ENCODE data around the gene TFAM. TPM values are rescaled to one million over a fixed set of nuclear protein-coding genes. Genes with fewer than 3 reads are reported as not detected.

The TFAM gene
- total RNA-seq, result 100 to 1,000 TPM in 1 of 2 donors, 10 to 100 TPM in 1; 49.0 to 102 TPM

DNA sequence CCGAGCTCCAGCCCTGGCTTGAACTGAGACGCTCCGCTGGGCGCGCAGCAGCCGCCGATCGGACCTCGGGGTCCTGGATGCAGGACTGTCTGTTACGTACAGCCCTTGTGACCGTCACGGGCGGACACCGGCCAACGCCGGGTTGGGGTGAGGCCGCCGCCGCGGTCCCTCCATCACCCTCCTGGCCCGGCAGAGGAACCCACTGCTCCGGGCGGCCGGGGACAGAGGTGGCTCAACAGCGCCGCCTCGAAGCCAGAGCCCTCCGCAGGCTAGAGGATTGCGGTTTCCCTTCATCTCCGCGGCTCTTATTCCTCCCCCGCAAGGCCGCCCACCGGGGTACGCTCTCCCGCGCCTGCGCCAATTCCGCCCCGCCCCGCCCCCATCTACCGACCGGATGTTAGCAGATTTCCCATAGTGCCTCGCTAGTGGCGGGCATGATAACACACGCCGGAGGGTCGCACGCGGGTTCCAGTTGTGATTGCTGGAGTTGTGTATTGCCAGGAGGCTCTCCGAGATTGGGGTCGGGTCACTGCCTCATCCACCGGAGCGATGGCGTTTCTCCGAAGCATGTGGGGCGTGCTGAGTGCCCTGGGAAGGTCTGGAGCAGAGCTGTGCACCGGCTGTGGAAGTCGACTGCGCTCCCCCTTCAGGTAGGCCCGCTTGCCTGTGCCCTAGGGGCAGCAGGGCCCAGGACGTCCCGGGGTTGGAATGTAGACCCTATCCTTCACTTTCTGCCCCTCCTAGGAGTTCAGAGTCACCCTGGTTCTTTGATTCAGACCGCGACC, at the start of gene TFAM:
Gene TFAM (plus strand): TSS at position 412 of the 785 bp plus-strand sequence. CDS start 138 bp downstream, at position 550.
- peaks cover 8% of the 10 kb centered on the region for H3K4me1 Mint-ChIP-seq
- peak within 1 kb of the TSS; percentile 92 for H3K4me3 Mint-ChIP-seq
- no peaks in the 10 kb centered on the region for H3K27me3 Mint-ChIP-seq
- peak; percentile 90 for ATAC-seq (replicated peaks)
- no peaks in the 10 kb centered on the region for H3K9me3 Mint-ChIP-seq
- peaks cover 45% of the 10 kb centered on the region for H3K36me3 Mint-ChIP-seq (ENCODE audit: low read depth)
- H3K27ac Mint-ChIP-seq, result peak within 1 kb of the TSS; percentile 96

DNA sequence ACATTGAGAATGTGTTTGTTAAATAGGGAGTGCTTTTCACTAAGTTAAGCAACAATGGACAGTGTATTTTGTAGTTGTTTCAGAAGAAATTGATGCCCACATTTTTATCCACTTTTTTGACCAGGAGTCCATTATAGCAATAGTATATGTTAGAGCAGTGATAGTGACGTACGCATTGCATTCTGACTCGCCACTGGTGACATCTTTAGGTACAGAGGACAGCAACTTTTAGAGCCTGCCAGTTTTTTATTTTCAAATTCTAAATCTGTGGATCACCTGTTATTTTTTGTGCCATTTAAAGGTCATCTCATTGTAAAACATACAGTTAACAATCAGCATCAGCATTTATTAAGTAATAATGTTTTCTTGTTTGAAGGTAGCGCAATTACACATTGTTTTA, 49.0 kb upstream of the TFAM start:
- Mint-ChIP-seq H3K36me3 (ENCODE audit: low read depth) (peaks cover 10% of the 10 kb centered on the region), H3K27me3 (peaks cover 5% of the 10 kb centered on the region), H3K27ac (peak overlapping the region; percentile 87), H3K4me3 (peak overlapping the region; percentile 91), H3K9me3 (no peaks in the 10 kb centered on the region), H3K4me1 (peaks cover 23% of the 10 kb centered on the region)
- no peak for ATAC-seq (replicated peaks)

GRCh38 chr10:58341422-58341821, 43.8 kb upstream of the TFAM start:
- ATAC-seq (replicated peaks), result no peak
- Mint-ChIP-seq H3K4me1 (peaks cover 24% of the 10 kb centered on the region), H3K9me3 (no peaks in the 10 kb centered on the region), H3K4me3 (no peak overlapping the region), H3K36me3 (ENCODE audit: low read depth) (peaks cover 30% of the 10 kb centered on the region), H3K27me3 (no peaks in the 10 kb centered on the region), H3K27ac (no peak overlapping the region)

GRCh38 chr10:58341947-58342346, 43.3 kb upstream of the TFAM start:
- Mint-ChIP-seq H3K27me3 (no peaks in the 10 kb centered on the region), H3K27ac (no peak overlapping the region), H3K36me3 (ENCODE audit: low read depth) (peaks cover 35% of the 10 kb centered on the region), H3K4me3 (no peak overlapping the region), H3K9me3 (no peaks in the 10 kb centered on the region), H3K4me1 (peaks cover 27% of the 10 kb centered on the region)
- ATAC-seq (replicated peaks), result no peak

DNA sequence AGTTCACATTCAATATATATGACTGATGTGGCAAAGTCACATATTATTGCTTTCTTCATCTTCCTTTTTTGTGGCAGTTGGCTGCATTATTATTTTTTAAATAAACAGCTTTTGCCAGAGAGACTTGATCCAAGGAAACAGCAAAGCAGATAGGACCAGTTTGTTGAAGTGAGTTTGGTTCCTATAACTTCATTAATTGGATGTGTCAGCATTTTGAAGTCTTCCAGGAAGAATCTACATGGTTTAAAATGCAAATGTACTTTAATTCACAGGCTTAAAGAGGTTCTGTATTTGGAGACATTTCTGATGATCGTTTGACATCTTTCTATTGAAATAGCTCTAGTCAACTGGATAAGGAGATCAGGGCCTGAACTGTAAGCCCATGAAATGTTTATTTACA, 37.2 kb upstream of the TFAM start:
- H3K9me3 Mint-ChIP-seq, result no peaks in the 10 kb centered on the region

DNA sequence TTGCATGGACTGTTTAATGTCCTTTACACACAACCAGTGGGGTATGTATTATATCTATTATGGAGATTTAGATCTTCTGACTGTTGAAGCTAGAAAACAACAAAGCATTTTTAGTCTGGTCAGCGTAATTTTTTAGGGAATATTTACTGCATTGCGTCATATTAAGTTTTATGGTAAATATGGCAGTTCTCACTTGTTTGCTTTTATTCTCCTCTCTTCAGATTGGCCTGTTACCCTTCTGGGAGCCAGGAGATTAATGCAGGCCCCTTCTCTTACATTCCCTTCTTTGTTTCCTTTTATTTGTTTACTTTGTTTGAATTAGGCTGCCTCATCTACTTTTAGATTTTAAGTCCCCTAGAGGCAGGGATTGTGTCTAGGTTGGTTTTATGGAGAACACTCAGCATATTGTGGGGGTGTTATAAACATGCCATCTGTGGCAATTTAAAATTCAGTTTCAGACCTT, 36.6 kb upstream of the TFAM start:
- no peak overlapping the region for H3K27ac Mint-ChIP-seq
- no peaks in the 10 kb centered on the region for H3K27me3 Mint-ChIP-seq
- no peaks in the 10 kb centered on the region for H3K9me3 Mint-ChIP-seq
- H3K4me3 Mint-ChIP-seq, result no peak overlapping the region
- H3K36me3 Mint-ChIP-seq (ENCODE audit: low read depth), result peaks cover 20% of the 10 kb centered on the region
- no peak for ATAC-seq (replicated peaks)
- H3K4me1 Mint-ChIP-seq, result peaks cover 25% of the 10 kb centered on the region

More for the DNA sequence above, 37.2 kb upstream of the TFAM start:
- Mint-ChIP-seq H3K4me3 (no peak overlapping the region), H3K27me3 (no peaks in the 10 kb centered on the region), H3K4me1 (peaks cover 25% of the 10 kb centered on the region), H3K27ac (no peak overlapping the region), H3K36me3 (ENCODE audit: low read depth) (peaks cover 26% of the 10 kb centered on the region)
- ATAC-seq (replicated peaks), result no peak

GRCh38 chr10:58350023-58350422, 35.2 kb upstream of the TFAM start:
- ATAC-seq (replicated peaks), result no peak
- H3K27ac Mint-ChIP-seq, result no peak overlapping the region

GRCh38 chr10:58350619-58351323, 34.4 kb upstream of the TFAM start:
- Mint-ChIP-seq H3K36me3 (ENCODE audit: low read depth) (peaks cover 15% of the 10 kb centered on the region), H3K27ac (no peak overlapping the region), H3K9me3 (no peaks in the 10 kb centered on the region), H3K4me1 (peaks cover 21% of the 10 kb centered on the region), H3K4me3 (no peak overlapping the region), H3K27me3 (no peaks in the 10 kb centered on the region)
- ATAC-seq (replicated peaks), result no peak

More at GRCh38 chr10:58350023-58350422, 35.2 kb upstream of the TFAM start:
- Mint-ChIP-seq H3K27me3 (no peaks in the 10 kb centered on the region), H3K4me1 (peaks cover 25% of the 10 kb centered on the region), H3K36me3 (ENCODE audit: low read depth) (peaks cover 20% of the 10 kb centered on the region), H3K9me3 (no peaks in the 10 kb centered on the region), H3K4me3 (no peak overlapping the region)

GRCh38 chr10:58351616-58352578, 33.3 kb upstream of the TFAM start:
- ATAC-seq (replicated peaks), result no peak
- Mint-ChIP-seq H3K27me3 (no peaks in the 10 kb centered on the region), H3K9me3 (no peaks in the 10 kb centered on the region), H3K27ac (no peak overlapping the region), H3K36me3 (ENCODE audit: low read depth) (peaks cover 6% of the 10 kb centered on the region), H3K4me1 (peaks cover 16% of the 10 kb centered on the region), H3K4me3 (no peak overlapping the region)

GRCh38 chr10:58352956-58353610, 32.1 kb upstream of the TFAM start:
- H3K27me3 Mint-ChIP-seq, result no peaks in the 10 kb centered on the region
- no peak for ATAC-seq (replicated peaks)
- no peak overlapping the region for H3K27ac Mint-ChIP-seq
- H3K4me3 Mint-ChIP-seq, result no peak overlapping the region
- no peaks in the 10 kb centered on the region for H3K9me3 Mint-ChIP-seq
- peaks cover 16% of the 10 kb centered on the region for H3K4me1 Mint-ChIP-seq
- peaks cover 6% of the 10 kb centered on the region for H3K36me3 Mint-ChIP-seq (ENCODE audit: low read depth)

DNA sequence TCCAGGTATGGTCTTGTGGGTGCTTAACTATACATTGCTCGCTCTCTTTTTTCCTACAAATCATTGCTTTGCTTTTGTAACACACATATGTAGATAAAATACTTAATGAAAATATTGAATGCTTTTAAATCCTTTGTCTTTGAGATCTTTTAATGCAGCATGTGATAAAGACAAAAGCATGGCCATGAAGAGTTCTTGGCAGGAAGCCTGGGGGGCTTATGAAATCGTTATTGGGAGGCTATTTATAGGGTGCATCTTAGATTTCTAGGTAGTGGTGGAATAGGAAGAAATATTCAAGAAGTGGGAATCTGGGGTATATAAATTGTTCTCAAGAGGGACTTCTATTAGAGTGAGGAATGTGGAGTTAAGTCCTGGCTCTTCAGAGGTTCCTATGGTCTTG, 28.5 kb upstream of the TFAM start:
- H3K27me3 Mint-ChIP-seq, result no peaks in the 10 kb centered on the region
- no peaks in the 10 kb centered on the region for H3K9me3 Mint-ChIP-seq
- no peak for ATAC-seq (replicated peaks)
- no peak overlapping the region for H3K27ac Mint-ChIP-seq
- no peak overlapping the region for H3K4me3 Mint-ChIP-seq
- peaks cover 9% of the 10 kb centered on the region for H3K36me3 Mint-ChIP-seq (ENCODE audit: low read depth)
- H3K4me1 Mint-ChIP-seq, result peaks cover 15% of the 10 kb centered on the region

GRCh38 chr10:58358314-58358933, 26.8 kb upstream of the TFAM start:
- Mint-ChIP-seq H3K4me3 (no peak overlapping the region), H3K4me1 (peaks cover 15% of the 10 kb centered on the region), H3K27ac (no peak overlapping the region), H3K9me3 (no peaks in the 10 kb centered on the region), H3K36me3 (ENCODE audit: low read depth) (peaks cover 19% of the 10 kb centered on the region), H3K27me3 (no peaks in the 10 kb centered on the region)
- no peak for ATAC-seq (replicated peaks)

DNA sequence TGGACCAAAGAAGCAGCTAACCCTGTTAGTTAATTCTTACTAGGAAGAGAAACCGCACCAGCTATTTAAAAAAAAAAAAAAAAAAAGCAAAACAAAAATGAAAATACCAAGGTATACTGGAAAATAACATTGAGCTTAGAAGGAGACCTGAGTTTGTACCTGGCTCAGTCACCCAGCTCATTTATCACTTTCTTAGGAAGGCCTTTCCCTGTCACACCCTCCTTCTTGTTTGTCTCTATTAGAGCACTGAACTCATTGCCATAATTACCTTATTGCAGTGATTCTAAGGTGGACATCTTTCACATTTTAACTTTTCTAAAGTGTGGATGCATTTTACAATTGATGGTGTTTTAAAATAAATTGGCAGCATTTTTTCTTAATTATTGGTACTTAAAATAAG, 26.3 kb upstream of the TFAM start:
- Mint-ChIP-seq H3K27ac (no peak overlapping the region), H3K4me3 (no peak overlapping the region), H3K9me3 (no peaks in the 10 kb centered on the region), H3K27me3 (no peaks in the 10 kb centered on the region), H3K36me3 (ENCODE audit: low read depth) (peaks cover 25% of the 10 kb centered on the region), H3K4me1 (peaks cover 15% of the 10 kb centered on the region)
- ATAC-seq (replicated peaks), result no peak
